Measurements from ENCODE around the gene GSS.
A peak's percentile ranks its signal among the peaks of the same experiment; 100 is the strongest.
"Not testable (repeated sequence)": the region's sequence is repeated elsewhere in the genome, so short reads cannot be mapped to it uniquely, and the experiment has no call there.

GSS gene

DNA sequence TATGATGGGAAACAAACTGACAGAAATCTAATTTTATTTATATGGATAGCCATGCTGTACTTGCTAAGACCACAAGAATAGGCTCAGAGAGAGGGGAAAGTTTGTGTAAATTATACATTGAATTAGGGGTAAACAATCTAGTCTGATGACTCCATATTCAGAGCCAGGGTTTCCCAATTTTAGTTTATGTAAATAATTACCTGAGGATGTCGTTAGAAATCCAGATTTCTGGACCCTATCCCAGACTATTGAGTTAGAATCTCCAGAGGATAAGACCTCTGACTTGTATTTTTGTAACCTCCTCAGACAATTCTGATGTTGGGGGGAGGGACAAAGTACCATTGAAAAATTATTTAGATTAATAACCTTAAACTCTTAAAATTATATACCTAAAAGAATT is 60.9 kb downstream of the GSS start:
- no peak for DNase-seq

DNA sequence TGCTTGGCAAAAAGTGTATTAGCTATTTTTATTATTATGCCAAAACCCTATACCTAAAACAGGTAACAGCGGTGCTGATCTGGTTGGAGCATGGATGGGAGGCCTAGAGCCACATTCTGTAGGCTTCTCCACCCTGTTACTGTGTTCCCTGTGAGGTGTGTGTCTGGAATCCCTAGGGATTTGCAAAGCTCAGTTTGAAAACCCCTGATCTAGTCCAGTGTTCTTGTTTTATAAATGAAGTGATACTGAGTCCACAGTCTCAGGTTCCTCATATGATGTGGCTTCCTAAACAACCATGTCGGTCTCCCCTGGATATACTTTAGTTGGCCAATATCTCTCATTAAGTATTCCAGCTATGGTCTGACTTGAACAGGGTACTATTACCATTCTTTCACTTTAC is 62.9 kb downstream of the GSS start:
- DNase-seq, result peak; percentile 11

DNA sequence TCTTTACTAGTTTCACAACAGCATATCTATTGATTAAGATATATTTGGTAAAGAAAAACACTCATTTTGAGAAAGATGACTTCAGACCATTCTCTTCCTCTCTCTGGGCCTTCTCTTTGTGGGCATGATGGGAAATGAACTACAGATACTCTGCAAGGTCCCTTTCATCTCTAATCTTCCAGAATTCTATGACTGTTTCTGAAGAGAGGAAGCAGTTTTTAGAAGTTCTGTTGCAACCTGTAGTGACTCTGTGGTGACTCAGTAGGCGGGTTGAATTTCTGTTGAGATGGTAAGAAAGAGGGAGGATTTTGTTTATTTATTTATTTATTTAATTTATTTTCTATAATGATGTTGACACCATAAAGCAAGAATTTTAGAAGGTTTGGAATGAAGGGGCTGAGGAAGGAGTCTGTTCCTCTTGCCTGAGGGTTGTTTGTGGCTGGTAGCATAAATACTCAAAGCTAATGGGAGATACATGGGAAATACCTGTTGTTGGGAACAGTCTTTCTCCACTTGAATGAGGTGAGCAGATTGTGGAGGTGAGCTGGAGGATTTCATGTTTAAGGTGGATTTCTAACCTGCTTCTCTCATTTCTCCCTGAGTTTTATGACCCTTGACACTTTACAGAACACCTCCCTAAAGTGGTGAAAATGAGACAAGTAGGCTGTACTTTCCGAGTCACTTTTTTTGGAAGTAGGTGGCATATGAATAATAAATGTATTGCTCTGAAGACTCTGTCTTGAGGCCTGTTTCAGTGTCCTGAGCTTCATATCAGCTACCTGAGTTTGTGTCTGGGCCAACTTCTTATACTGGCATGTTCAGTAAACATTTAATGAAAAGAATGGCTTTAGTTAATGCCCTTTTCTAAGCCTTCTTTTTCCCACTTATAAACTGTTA is 64.2 kb downstream of the GSS start:
- no peak for DNase-seq

DNA sequence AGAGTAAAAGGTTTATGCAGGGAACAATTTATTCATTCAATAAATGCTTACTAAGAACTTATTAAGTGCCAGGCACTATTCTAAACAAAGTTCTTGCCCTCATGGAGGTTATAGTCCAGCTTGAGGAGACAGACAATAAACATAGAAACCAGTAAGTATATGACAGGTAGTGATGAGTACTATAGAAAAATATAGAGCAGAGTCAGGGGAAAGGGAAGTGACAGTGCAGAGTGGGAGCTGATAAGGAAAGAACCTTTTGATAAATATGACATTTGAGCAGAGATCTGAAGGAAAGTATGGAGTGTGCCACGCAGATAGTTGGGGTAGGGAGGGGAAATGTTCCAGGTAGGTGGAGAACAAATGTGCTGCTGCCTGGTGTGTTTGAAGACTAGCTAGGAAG is 67.1 kb downstream of the GSS start:
- no peak for DNase-seq

DNA sequence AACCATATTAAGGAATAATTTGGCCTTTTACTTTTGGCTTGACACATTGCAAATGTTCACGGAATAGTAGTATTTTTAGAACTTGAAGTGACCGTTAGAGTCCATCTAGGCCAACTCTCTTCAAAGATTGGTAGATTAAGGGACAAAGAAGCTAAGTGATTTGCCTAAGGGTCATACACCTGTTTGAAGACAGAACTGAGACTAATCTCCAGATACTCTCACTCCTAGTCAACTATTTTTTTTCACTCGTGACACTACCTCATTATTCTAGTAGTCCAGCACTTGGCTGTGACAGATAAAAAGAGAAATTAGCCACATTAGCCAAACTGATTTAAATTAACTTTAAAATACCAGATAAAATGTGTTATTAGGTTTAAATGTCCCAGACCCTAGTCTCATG is 68.6 kb downstream of the GSS start:
- DNase-seq, result no peak

DNA sequence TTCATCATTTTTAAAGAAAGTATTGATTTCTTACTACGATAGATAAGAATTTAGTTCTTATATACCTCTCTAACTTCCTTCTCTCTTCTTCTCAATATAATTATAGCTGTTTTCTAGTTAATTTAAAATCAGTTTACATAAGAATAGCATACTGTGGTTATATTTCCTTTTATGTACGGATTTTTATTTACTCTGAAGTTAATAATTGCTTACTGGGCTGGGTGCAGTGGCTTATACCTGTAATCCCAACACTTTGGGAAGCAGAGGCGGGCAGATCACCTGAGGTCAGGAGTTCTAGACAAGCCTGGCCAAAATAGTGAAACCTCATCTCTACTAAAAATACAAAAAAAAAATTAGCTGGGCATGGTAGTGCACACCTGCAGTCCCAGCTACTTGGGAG is 69.5 kb downstream of the GSS start:
- no peak for DNase-seq

DNA sequence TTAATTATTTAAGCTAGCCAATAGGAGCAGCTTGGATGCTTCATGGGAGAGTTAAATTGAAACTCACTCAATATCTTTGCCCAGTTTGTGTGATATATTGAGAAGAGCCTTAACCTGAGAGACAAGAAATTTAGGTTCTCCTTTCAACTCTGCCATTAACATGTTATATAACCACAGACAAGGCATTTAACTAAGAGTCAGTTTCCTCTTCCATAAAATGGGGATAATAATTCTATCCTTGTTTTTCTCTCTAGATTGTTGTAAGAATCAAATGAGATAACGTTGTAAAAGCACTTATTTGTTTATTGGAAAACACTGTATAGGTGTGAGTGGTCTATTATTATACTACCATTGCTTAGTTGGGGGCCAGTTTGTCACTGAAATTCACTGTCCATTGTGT is 71.3 kb downstream of the GSS start:
- DNase-seq, result no peak

DNA sequence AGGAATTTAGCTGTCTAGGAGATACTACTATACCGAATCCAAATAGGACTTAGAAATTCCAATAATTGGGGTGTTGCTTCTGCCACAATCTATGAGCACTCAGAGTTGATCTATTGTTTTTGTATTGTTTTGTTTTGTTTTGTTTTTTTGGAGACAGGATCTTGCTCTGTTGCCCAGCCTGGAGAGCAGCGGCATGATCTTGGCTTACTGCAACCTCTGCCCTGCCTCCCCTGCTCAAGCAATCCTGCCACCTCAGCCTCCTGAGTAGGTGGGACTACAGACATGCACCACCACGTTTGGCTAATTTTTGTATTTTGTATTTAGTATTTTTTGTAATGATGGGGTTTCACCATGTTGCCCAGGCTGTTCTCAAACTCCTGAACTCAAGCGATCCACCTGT is 71.8 kb downstream of the GSS start:
- DNase-seq, result no peak

DNA sequence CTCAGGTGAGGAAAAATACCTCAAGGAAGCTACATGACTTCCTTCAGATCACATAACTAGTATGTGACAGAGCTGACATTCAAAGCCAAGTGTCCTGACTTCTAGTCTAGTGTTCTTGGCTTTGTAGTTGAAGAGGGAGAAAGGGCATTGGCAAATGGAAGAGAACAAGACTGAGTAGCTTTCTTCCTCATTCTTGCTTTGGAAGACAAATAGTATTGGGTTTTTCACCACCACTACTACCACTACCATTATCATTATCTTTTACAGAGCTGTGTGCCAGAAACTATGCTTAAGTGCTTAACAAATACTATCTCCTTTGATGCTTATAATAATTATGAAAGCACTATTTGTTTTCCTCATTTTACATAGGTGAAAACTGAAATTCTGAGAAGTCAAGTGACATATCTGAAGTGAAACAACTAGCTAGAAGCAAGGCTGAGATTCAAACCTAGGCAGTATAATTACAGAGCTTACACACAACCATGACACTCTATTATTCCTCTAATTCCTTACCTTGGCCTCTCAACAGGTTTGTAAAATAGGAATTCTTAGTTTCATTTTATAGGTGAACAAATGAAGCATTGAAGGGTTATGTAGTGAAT is 72.4 kb downstream of the GSS start:
- DNase-seq, result no peak

DNA sequence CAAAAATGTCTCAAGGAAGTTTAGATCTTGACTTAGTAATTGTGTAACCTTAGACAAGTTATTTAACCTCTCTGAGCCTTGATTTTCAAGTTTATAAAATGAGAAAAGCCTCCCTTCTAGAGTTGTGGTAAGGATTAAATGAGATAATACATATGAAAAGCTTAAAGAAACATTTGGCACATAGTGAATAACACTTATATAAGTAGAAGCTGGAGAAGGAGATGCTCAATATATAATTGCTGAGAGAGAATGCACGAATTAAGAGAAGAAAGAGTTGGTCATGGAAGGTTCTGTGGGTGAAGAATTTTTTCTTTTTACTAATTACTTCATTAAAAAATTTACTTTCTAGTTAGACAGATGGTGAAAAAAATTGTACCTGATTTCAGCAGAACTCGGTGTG is 73.9 kb downstream of the GSS start:
- DNase-seq, result no peak

DNA sequence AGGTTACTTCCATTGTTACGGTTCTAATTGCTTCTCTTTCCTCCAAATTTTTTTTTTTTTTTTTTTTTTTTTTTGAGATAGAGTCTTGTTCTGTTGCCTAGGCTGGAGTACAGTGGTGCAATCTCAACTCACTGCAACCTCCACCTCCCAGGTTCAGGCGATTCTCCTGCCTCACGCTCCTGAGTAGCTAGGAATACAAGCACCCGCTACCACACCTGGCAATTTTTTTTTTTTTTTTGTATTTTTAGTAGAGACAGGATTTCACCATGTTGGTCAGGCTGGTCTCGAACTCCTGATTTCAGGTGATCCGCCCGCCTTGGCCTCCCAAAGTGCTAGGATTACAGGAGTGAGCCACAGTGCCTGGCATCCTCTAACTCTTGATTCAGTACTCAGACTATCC is 74.6 kb downstream of the GSS start:
- DNase-seq, result not testable (repeated sequence)

DNA sequence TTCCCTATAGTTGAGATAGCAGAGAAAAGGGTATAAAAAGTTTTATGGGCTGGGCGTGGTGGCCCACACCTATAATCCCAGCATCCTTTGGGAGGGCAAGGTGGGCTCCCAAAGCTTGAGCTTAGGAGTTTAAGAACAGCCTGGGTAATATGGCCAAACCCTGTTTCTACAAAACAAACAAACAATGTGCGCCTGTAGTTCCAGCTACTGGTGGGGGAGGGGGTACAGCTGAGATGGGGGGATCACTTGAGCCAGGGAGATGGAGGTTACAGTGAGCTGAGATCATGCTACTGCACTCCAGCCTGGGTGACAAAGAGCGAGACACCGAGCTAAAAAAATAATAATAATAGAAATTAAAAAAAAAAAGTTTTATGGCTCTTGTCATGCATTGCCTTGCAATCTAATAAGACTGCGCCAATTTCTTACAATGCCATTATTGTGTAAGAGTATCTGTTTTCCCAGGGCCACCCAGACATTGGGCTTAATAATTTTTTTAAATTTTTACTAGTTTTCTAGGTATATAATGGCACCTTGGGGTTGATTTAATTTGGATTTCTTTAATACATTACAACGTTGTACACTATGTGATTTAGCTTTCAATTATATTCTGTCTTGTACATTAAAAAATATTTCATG is 75.3 kb downstream of the GSS start:
- DNase-seq, result no peak
